Stimulated activated CD8-positive, alpha-beta memory T cell treated with anti-CD3 and anti-CD28 coated beads, Interleukin-15, amount 100 ng/mL, for 1 hour (primary cell): ENCODE results near the gene PCDHA5.
"Not testable (repeated sequence)": the region's sequence is repeated elsewhere in the genome, so short reads cannot be mapped to it uniquely, and the experiment has no call there.

ENCODE experiments used
- DNase-seq: peaks from one replicate; pipeline ENCODE4 v3.0.0-alpha.2; 2020; ENCODE audit warnings: low read depth

PCDHA5 gene

GRCh38 chr5:140821375-140822280 is at the start of gene PCDHA5:
Gene PCDHA5, plus strand, starts transcription at chr5:140821613.
- no peak for DNase-seq

- no peak for DNase-seq
Measured at GRCh38 chr5:140780512-140780911, 40.9 kb upstream of the PCDHA5 start.

DNA sequence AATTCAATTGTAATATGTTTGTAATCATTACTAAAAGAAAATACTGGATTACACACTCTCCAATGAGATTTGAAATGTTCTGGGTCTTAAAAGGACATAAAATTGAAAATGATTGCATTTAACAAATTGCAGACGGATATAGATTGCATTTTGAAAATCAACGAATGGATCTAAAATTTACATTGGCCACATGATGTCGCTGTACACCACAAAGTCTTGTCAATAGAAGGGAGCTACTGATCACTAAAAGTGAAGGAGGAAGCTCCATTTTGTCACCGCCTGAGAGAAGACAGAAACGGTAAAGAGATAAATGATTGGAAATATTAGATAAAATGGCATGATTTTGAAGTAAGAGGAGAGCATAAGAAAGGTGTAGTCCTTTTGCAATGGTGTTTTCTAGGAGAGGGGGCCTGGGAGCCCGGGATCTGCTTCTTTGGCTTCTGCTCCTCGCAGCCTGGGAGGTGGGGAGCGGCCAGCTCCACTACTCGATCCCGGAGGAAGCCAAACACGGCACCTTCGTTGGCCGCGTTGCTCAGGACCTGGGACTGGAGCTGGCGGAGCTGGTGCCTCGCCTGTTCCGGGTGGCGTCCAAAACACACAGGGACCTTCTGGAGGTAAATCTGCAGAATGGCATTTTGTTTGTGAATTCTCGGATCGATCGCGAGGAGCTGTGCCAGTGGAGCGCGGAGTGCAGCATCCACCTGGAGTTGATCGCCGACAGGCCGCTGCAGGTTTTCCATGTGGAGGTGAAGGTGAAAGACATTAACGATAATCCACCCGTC is 35.3 kb upstream of the PCDHA5 start, which contains the start of gene PCDHA1:
Gene PCDHA1 (plus strand): TSS at position 236 of the 782 bp plus-strand sequence.
- DNase-seq, result no peak

DNA sequence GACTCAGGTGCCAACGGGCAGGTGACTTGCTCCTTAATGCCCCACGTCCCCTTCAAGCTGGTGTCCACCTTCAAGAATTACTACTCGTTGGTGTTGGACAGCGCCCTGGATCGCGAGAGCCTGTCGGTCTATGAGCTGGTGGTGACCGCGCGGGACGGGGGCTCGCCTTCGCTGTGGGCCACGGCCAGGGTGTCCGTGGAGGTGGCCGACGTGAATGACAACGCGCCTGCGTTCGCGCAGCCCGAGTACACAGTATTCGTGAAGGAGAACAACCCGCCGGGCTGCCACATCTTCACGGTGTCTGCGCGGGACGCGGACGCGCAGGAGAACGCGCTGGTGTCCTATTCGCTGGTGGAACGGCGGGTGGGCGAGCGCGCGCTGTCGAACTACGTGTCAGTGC is 34.0 kb upstream of the PCDHA5 start:
- DNase-seq, result not testable (repeated sequence)

DNA sequence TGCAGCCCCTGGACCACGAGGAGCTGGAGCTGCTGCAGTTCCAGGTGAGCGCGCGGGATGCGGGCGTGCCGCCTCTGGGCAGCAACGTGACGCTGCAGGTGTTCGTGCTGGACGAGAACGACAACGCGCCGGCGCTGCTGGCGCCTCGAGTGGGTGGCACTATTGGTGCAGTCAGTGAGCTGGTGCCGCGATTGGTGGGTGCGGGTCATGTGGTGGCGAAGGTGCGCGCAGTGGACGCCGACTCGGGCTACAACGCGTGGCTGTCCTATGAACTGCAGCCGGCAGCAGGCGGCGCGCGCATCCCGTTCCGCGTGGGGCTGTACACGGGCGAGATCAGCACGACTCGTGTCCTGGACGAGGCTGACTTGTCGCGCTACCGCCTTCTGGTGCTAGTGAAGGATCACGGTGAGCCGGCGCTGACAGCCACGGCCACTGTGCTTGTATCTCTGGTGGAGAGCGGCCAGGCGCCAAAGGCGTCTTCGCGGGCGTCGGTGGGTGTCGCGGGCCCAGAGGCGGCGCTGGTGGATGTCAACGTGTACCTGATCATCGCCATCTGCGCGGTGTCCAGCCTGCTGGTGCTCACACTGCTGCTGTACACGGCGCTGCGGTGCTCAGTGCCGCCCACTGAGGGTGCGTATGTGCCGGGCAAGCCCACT is 33.4 kb upstream of the PCDHA5 start:
- DNase-seq, result not testable (repeated sequence)

DNA sequence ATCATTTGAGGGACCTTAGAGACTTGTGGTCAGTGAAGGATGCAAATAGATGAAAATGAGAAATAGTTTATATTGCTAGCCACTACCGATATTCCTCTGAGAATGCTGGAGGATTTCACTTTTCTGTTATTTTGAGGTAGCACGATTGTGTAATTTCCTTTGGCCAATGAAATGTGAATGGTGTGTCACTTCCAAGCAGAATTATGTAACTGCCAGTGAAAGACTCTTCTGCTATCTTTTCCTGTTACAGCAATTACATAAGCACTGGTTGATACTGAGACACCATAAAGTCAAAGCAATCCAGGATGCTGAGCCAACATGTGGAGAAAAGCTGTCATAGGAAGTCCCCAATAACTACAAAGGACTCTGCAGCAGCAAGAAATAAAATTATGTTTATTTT is 30.3 kb upstream of the PCDHA5 start:
- no peak for DNase-seq

GRCh38 chr5:140794595-140795258 is 26.7 kb upstream of the PCDHA5 start, which contains the start of gene PCDHA2:
Gene PCDHA2, plus strand, starts transcription at chr5:140794852.
- no peak for DNase-seq

GRCh38 chr5:140795259-140795641 is 26.2 kb upstream of the PCDHA5 start:
- no peak for DNase-seq

DNA sequence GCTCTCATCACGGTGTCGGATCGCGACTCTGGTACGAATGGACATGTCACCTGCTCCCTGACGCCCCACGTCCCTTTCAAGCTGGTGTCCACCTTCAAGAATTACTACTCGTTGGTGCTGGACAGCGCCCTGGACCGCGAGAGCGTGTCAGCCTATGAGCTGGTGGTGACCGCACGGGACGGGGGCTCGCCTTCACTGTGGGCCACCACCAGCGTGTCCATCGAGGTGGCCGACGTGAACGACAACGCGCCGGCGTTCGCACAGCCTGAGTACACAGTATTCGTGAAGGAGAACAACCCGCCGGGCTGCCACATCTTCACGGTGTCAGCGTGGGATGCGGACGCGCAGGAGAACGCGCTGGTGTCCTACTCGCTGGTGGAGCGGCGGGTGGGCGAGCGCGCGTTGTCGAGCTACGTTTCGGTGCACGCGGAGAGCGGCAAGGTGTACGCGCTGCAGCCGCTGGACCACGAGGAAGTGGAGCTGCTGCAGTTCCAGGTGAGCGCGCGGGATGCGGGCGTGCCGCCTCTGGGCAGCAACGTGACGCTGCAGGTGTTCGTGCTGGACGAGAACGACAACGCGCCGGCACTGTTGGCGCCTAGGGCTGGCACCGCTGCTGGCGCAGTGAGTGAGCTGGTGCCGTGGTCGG is 25.2 kb upstream of the PCDHA5 start:
- DNase-seq, result not testable (repeated sequence)

DNA sequence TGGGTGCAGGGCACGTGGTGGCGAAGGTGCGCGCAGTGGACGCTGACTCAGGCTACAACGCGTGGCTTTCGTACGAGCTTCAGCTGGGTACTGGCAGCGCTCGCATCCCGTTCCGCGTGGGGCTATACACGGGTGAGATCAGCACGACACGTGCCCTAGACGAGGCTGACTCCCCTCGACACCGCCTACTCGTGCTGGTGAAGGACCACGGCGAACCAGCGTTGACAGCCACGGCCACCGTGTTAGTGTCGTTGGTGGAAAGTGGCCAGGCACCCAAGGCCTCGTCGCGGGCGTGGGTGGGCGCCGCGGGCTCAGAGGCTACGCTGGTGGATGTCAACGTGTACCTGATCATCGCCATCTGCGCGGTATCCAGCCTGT is 24.7 kb upstream of the PCDHA5 start:
- DNase-seq, result no peak

- no peak for DNase-seq
Measured at GRCh38 chr5:140800816-140801493, 20.5 kb upstream of the PCDHA5 start, which contains the start of gene PCDHA3. Gene PCDHA3, plus strand, starts transcription at chr5:140801057.

DNA sequence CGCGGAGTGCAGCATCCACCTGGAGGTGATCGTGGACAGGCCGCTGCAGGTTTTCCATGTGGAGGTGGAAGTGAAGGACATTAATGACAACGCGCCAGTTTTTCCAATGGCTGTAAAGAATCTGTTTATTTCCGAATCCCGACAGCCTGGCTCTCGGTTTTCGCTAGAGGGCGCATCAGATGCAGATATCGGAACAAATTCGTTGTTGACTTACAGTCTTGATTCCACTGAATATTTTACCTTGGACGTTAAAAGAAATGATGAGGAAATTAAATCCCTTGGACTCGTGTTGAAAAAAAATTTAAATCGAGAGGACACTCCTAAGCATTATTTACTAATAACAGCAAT is 19.9 kb upstream of the PCDHA5 start:
- DNase-seq, result no peak

DNA sequence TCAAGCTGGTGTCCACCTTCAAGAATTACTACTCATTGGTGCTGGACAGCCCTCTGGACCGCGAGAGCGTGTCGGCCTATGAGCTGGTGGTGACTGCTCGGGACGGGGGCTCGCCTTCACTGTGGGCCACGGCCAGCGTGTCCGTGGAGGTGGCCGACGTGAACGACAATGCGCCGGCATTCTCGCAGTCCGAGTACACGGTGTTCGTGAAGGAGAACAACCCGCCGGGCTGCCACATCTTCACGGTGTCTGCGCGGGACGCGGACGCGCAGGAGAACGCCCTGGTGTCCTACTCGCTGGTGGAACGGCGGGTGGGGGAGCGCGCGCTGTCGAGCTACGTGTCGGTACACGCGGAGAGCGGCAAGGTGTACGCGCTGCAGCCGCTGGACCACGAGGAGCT is 19.0 kb upstream of the PCDHA5 start:
- DNase-seq, result not testable (repeated sequence)

GRCh38 chr5:140802781-140803271 is 18.6 kb upstream of the PCDHA5 start:
- no peak for DNase-seq

DNA sequence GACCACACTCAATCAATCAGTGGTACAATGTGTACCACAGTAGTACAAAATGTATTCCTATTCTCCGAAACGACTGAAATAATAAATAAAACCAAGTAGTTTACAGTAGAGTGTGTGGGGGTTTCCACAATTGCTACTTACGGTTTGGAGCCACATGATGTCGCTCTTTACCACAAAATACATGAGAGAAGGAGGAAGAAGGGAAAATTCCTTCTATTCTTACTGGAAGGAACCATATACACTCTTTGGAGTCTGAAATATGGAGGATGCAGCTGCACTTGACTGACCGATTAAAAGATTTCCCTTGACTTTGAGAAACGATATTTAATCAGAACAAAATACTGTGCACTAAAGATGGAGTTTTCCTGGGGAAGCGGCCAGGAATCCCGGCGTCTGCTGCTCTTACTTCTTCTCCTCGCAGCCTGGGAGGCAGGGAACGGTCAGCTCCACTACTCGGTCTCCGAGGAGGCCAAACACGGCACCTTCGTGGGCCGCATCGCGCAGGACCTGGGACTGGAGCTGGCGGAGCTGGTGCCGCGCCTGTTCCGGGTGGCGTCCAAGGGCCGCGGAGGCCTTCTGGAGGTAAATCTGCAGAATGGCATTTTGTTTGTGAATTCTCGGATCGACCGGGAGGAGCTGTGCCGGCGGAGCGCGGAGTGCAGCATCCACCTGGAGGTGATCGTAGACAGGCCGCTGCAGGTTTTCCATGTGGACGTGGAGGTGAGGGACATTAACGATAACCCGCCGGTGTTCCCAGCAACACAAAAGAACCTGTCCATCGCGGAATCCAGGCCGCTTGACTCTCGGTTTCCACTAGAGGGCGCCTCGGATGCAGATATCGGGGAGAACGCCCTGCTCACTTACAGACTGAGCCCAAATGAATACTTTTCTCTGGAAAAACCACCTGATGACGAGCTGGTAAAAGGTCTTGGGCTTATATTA is 14.3 kb upstream of the PCDHA5 start, which contains the start of gene PCDHA4:
Gene PCDHA4 (plus strand): TSS at position 235 of the 942 bp plus-strand sequence.
- no peak for DNase-seq

- not testable (repeated sequence) for DNase-seq
Measured at GRCh38 chr5:140808241-140808888, 13.0 kb upstream of the PCDHA5 start.

DNA sequence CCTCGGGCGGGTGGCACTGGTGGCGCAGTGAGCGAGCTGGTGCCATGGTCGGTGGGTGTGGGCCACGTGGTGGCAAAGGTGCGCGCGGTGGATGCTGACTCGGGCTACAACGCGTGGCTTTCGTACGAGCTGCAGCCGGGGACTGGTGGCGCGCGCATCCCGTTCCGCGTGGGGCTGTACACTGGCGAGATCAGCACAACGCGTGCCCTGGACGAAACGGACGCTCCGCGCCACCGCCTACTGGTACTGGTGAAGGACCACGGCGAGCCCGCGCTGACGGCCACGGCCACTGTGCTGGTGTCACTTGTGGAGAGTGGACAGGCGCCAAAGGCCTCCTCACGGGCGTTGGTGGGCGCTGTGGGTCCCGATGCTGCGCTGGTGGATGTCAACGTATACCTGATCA is 12.5 kb upstream of the PCDHA5 start:
- no peak for DNase-seq

DNA sequence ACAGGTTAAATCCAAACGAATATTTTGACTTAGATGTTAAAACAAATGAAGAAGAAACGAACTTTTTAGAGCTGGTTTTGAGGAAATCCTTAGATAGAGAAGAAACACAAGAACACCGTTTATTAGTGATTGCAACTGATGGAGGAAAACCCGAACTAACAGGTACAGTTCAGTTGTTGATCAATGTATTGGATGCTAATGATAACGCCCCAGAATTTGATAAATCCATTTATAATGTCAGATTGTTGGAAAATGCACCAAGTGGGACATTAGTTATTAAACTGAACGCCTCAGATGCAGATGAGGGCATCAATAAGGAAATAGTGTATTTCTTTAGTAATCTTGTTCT is 842 bp downstream of the PCDHA5 start:
- DNase-seq, result no peak

GRCh38 chr5:140822969-140823368 is 1.6 kb downstream of the PCDHA5 start:
- not testable (repeated sequence) for DNase-seq
